ENCODE results near the gene DICER1.

DNA sequence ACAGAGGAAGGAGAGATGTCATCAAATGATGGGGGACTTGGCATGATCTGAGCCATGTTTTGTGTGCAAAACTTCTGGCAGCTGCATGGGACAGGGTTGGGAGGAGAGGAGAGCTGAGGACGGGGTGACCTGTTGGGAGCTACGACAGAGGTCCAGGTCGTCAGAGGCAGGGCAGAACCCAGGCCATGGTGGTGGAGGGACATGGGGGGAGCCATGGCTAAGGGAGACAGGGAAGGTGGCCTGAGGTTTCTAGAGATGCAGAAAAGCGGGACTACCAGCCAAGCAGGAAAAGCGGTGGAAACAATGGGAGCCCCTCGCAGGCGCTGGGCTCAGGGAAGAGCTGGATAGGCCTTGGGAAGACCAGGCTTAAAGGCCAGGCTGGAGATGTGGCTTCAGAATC, 88.3 kb downstream of the DICER1 start:
- TF ChIP-seq, protein P1, sequence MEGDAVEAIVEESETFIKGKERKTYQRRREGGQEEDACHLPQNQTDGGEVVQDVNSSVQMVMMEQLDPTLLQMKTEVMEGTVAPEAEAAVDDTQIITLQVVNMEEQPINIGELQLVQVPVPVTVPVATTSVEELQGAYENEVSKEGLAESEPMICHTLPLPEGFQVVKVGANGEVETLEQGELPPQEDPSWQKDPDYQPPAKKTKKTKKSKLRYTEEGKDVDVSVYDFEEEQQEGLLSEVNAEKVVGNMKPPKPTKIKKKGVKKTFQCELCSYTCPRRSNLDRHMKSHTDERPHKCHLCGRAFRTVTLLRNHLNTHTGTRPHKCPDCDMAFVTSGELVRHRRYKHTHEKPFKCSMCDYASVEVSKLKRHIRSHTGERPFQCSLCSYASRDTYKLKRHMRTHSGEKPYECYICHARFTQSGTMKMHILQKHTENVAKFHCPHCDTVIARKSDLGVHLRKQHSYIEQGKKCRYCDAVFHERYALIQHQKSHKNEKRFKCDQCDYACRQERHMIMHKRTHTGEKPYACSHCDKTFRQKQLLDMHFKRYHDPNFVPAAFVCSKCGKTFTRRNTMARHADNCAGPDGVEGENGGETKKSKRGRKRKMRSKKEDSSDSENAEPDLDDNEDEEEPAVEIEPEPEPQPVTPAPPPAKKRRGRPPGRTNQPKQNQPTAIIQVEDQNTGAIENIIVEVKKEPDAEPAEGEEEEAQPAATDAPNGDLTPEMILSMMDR (IDR thresholded peaks at IDR 0.05): no peak
- TF ChIP-seq POLR2A (IDR thresholded peaks at IDR 0.05): no peak

Measured in Peyer's patch (tissue), 4 donors.